Nephron progenitor cell (in vitro differentiated cells): Measurements from ENCODE around the gene BDH1.

ENCODE experiments used
- DNase-seq: peaks from one replicate; pipeline ENCODE4 v3.0.0; 2021
- H3K27ac Mint-ChIP-seq: 2 replicates; pipeline ENCODE4 v1.8.0; 2021; ENCODE audit warnings: mild to moderate bottlenecking, moderate library complexity, mixed read lengths
- H3K27me3 Mint-ChIP-seq: 2 replicates; pipeline ENCODE4 v1.8.0; 2021; ENCODE audit warnings: mild to moderate bottlenecking, low read depth, mixed read lengths; ENCODE audit not compliant: poor library complexity
- H3K36me3 Mint-ChIP-seq: 2 replicates; pipeline ENCODE4 v1.8.0; 2021; ENCODE audit warnings: low read depth, mixed read lengths
- H3K4me1 Mint-ChIP-seq: 2 replicates; pipeline ENCODE4 v1.8.0; 2021; ENCODE audit warnings: mixed read lengths
- H3K4me3 Mint-ChIP-seq: 2 replicates; pipeline ENCODE4 v1.8.0; 2021; ENCODE audit warnings: mild to moderate bottlenecking, moderate library complexity, mixed read lengths
- H3K9me3 Mint-ChIP-seq: 2 replicates; pipeline ENCODE4 v1.8.0; 2021; ENCODE audit warnings: mild to moderate bottlenecking, moderate library complexity, mixed read lengths
- TF ChIP-seq, protein P1 (sequence below): fragments of 200-600 bp; sonication (generic); IDR thresholded peaks from 2 replicates; pipeline ENCODE4 v1.5.0; 2021; ENCODE audit warnings: antibody characterized with exemption

BDH1 gene

DNA sequence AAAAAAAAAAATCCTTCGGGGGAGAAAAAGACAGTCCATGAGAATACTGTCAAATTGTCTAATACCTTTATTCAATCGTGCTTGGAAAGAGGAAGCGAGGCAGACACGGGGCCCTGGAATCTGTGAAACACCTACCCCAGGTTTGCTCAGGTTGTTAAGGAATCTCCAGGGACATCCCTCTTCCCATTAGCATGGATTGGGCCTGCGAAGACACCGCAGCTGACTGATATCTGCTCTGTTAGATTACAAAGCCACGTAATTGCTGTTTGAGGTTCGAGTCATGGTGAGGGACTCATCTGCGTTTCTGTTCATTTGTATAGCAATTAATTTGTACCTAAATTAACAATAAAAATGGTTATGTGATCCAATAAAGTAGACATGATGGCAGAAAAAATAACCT is 91.0 kb downstream of the BDH1 start:
- no peaks in the 10 kb centered on the region for H3K36me3 Mint-ChIP-seq
- peaks cover 7% of the 10 kb centered on the region for H3K27me3 Mint-ChIP-seq
- peaks cover 53% of the 10 kb centered on the region for H3K4me1 Mint-ChIP-seq
- no peak overlapping the region for H3K4me3 Mint-ChIP-seq
- peak overlapping the region; percentile 43 for H3K27ac Mint-ChIP-seq
- no peaks in the 10 kb centered on the region for H3K9me3 Mint-ChIP-seq
- TF ChIP-seq, protein P1, sequence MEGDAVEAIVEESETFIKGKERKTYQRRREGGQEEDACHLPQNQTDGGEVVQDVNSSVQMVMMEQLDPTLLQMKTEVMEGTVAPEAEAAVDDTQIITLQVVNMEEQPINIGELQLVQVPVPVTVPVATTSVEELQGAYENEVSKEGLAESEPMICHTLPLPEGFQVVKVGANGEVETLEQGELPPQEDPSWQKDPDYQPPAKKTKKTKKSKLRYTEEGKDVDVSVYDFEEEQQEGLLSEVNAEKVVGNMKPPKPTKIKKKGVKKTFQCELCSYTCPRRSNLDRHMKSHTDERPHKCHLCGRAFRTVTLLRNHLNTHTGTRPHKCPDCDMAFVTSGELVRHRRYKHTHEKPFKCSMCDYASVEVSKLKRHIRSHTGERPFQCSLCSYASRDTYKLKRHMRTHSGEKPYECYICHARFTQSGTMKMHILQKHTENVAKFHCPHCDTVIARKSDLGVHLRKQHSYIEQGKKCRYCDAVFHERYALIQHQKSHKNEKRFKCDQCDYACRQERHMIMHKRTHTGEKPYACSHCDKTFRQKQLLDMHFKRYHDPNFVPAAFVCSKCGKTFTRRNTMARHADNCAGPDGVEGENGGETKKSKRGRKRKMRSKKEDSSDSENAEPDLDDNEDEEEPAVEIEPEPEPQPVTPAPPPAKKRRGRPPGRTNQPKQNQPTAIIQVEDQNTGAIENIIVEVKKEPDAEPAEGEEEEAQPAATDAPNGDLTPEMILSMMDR: no peak
- no peak for DNase-seq

GRCh38 chr3:197463279-197463678 is 92.5 kb downstream of the BDH1 start:
- Mint-ChIP-seq H3K4me3 (no peak overlapping the region), H3K27ac (no peak overlapping the region), H3K27me3 (peaks cover 3% of the 10 kb centered on the region), H3K36me3 (no peaks in the 10 kb centered on the region), H3K4me1 (peaks cover 39% of the 10 kb centered on the region), H3K9me3 (no peaks in the 10 kb centered on the region)
- DNase-seq: no peak
- TF ChIP-seq, protein P1: no peak

- no peak for DNase-seq
- Mint-ChIP-seq H3K4me3 (no peak overlapping the region), H3K4me1 (peaks cover 35% of the 10 kb centered on the region), H3K36me3 (no peaks in the 10 kb centered on the region), H3K9me3 (no peaks in the 10 kb centered on the region), H3K27ac (no peak overlapping the region), H3K27me3 (peaks cover 3% of the 10 kb centered on the region)
- TF ChIP-seq, protein P1: no peak
Measured at GRCh38 chr3:197462808-197463207, 93.0 kb downstream of the BDH1 start.

DNA sequence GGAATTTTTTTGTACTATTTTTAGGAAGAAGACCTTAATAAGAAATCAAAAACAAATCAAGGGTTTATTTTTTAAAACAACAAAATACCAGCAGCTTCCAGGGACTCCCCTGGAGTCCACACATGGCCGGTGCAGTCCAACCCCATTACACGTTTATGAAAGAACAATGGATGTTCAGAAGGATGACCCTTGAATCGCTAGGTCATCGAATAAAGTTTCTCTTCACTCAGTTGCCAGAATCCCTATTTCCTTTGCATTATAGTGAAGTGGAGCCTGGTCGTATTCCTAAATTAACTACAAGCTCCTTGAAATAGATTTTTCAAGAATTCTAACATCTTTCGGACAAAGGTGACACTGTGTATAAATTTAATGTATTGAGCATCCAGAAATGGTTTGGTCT is 95.1 kb downstream of the BDH1 start:
- Mint-ChIP-seq H3K27ac (no peak overlapping the region), H3K4me3 (no peak overlapping the region), H3K36me3 (no peaks in the 10 kb centered on the region), H3K9me3 (no peaks in the 10 kb centered on the region), H3K4me1 (peaks cover 28% of the 10 kb centered on the region), H3K27me3 (peaks cover 9% of the 10 kb centered on the region)
- no peak for DNase-seq
- TF ChIP-seq, protein P1: no peak

DNA sequence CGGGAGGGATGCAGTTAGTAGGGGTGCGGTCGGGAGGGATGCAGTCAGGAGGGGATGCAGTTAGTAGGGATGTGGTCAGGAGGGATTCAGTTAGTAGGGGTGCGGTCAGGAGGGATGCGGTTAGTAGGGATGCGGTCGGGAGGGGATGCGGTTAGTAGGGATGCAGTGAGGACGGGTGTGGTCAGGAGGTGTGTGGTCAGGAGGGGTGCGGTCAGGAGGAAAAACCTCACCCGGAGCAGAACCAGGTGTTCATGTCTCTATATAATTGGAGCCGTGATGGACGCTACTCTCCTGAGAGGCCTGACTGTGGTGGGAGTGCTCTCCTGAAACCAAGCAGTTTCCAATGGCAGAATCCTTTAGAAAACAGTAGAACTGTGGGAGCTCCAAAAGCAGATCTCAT is 95.8 kb downstream of the BDH1 start:
- TF ChIP-seq, protein P1: no peak
- Mint-ChIP-seq H3K9me3 (no peaks in the 10 kb centered on the region), H3K4me1 (peaks cover 28% of the 10 kb centered on the region), H3K4me3 (no peak overlapping the region), H3K27me3 (peaks cover 14% of the 10 kb centered on the region), H3K27ac (no peak overlapping the region), H3K36me3 (no peaks in the 10 kb centered on the region)
- DNase-seq: no peak
